Transverse colon (tissue), 4 donors: Measurements from ENCODE around the gene ATP2B1. TPM values are rescaled to one million over a fixed set of nuclear protein-coding genes. Genes with fewer than 3 reads are reported as not detected.

Experiments
- DNase-seq: peaks from one replicate; pipeline ENCODE4 v3.0.0-alpha.2; 2019
- H3K27ac ChIP-seq, 4 donors: fragments of 200-600 bp; sonication (generic); 2 replicates each; pipeline ENCODE4 v1.5.1; 2016 to 2018; ENCODE audit warnings: inconsistent platforms in 4 of 4
- H3K27me3 ChIP-seq: fragments of 200-600 bp; sonication (generic); 2 replicates; pipeline ENCODE4 v1.5.1; 2017; ENCODE audit warnings: inconsistent platforms
- H3K36me3 ChIP-seq, 4 donors: fragments of 200-600 bp; sonication (generic); 2 replicates each; pipeline ENCODE4 v1.5.1; 2017 to 2019; ENCODE audit warnings: inconsistent platforms in 4 of 4
- H3K4me1 ChIP-seq, 4 donors: fragments of 200-600 bp; sonication (generic); 2 replicates each; pipeline ENCODE4 v1.5.1; 2017 to 2020; ENCODE audit warnings: inconsistent platforms in 4 of 4
- H3K4me3 ChIP-seq, 4 donors: fragments of 200-600 bp; sonication (generic); 1 replicate in 1 of 4; 2 replicates in 3 of 4; pipeline versions ENCODE4 v1.5.1 to v1.6.1; 2017 to 2019; ENCODE audit warnings: inconsistent platforms in 4 of 4
- H3K9me3 ChIP-seq, 2 donors: fragments of 200-600 bp; sonication (generic); 2 replicates each; pipeline ENCODE4 v1.5.1; 2017 to 2019; ENCODE audit warnings: inconsistent platforms in 2 of 2
- EP300 ChIP-seq: sonication (generic); formaldehyde crosslinking; IDR thresholded peaks from one replicate; pipeline ENCODE4 v1.6.1; 2017; ENCODE audit warnings: antibody characterized with exemption, low read depth
- POLR2A ChIP-seq: fragments of 450-650 bp; IDR thresholded peaks from one replicate; pipeline ENCODE4 v1.6.1; 2016; ENCODE audit warnings: antibody characterized with exemption, mild to moderate bottlenecking, moderate library complexity
- POLR2AphosphoS5 ChIP-seq, 3 donors: sonication (generic); formaldehyde crosslinking; IDR thresholded peaks; one replicate each; pipeline ENCODE4 v1.6.1; 2016; ENCODE audit warnings: antibody characterized with exemption in 3 of 3
- WGBS, 2 donors: methylation state at CpG; one replicate each; pipeline ENCODE4 v1.1.5; 2018; ENCODE audit warnings: low coverage in 1 of 2; 5-methylcytosine and 5-hydroxymethylcytosine counted together
- in situ Hi-C, 4 donors: fragments of 200-750 bp; cut with MboI; loops; one replicate each; pipeline versions ENCODE4 v1.15.0 to v1.15.1; 2017; ENCODE audit warnings: low sequenced_read_pairs in 3 of 4, low pct_ligation_motif_present in 1 of 4, low pct_unique_long_range_greater_than_20kb in 1 of 4
- intact Hi-C: fragments of 100-400 bp; cut with DNase I; formaldehyde crosslinking; loops from one replicate; pipeline ENCODE4 v1.15.1; 2023; ENCODE audit warnings: low total_unique reads
- total RNA-seq, 4 donors: library from RNA; depleted of rRNA; stranded (reverse); fragments of >200 nt; gene quantifications; one replicate each; pipeline ENCODE4 v1.1.0, GENCODE V29; 2016
- TF ChIP-seq, protein P1 (sequence below), 5 experiments: fragments of 200-600 bp in 3 of 5; fragments of 450-650 bp in 2 of 5; sonication (generic) in 3 of 5; IDR thresholded peaks; 1 replicate in 2 of 5; 2 replicates in 3 of 5; pipeline ENCODE4 v1.5.1; 2016 to 2017; ENCODE audit warnings: antibody characterized with exemption in 5 of 5, inconsistent platforms in 3 of 5, mild to moderate bottlenecking in 2 of 5, moderate library complexity in 1 of 5

ATP2B1 gene
- total RNA-seq, 4 donors from 2014 or later: 52.7 to 235 (median 104) TPM

GRCh38 chr12:89710873-89711750 lies 2.5 kb upstream of the ATP2B1 start:
- Histone ChIP-seq H3K36me3 (no peaks in the 10 kb centered on the region), H3K4me1 (peaks cover 7 to 14% (median 10%) of the 10 kb centered on the region in 4 donors), H3K27me3 (no peaks in the 10 kb centered on the region), H3K27ac (peak overlapping the region in 2 of 4 donors; percentile 98 to 100), H3K9me3 (no peaks in the 10 kb centered on the region), H3K4me3 (no peak overlapping the region)
- intact Hi-C loops: no loop called here
- TF ChIP-seq, protein P1, sequence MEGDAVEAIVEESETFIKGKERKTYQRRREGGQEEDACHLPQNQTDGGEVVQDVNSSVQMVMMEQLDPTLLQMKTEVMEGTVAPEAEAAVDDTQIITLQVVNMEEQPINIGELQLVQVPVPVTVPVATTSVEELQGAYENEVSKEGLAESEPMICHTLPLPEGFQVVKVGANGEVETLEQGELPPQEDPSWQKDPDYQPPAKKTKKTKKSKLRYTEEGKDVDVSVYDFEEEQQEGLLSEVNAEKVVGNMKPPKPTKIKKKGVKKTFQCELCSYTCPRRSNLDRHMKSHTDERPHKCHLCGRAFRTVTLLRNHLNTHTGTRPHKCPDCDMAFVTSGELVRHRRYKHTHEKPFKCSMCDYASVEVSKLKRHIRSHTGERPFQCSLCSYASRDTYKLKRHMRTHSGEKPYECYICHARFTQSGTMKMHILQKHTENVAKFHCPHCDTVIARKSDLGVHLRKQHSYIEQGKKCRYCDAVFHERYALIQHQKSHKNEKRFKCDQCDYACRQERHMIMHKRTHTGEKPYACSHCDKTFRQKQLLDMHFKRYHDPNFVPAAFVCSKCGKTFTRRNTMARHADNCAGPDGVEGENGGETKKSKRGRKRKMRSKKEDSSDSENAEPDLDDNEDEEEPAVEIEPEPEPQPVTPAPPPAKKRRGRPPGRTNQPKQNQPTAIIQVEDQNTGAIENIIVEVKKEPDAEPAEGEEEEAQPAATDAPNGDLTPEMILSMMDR (IDR thresholded peaks at IDR 0.05): no peak
- TF ChIP-seq POLR2A (no peak), EP300 (no peak), POLR2AphosphoS5 (IDR thresholded peaks at IDR 0.05) (no peak)
- no peak for DNase-seq
- WGBS, 2 donors: 65 to 73% methylated on average over 7 of the region's 7 CpGs
- in situ Hi-C loops: no loop called here

DNA sequence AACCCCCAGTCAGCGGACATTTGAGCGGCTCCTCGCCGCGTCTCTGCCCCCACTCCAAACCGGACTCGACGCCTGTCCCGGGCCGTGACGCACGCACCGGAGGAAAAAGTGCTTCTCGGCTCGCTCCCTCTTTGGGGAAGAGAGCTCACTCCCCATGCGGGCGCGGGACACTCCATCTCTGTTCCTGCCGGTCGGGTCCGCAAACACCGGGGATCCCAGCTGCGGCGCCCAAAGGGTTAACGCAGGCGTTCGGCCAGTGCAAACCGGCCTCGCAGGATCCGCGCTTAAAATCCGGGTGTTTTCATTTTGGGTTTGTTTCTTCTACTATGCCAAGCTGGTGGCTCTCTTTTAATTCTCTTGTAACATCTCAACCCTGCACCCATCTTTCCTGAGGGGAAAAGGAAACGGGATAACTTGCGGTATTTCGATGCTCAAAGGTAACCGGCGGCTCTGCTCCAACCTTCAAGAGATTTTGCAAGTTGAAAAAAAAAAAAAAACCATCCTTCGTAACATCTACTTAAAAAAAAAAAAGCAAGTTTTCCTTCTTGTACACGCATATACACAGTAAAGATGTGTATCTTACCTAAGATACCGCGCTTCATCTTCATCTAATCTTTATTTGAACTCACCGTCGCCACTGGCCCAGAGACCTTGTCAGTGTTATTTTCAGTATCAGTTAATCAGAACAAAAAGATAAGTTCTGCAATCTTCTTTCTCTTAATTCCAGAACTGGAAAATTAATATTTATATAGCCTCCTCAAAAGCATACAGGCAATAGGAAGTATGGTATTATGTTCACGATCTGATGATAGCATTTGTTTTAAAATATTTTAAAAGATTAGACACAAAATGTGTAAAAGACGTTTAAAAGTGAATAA lies 1.6 kb upstream of the ATP2B1 start:
- peak; percentile 67 for DNase-seq
- Histone ChIP-seq H3K36me3 (no peaks in the 10 kb centered on the region), H3K9me3 (no peaks in the 10 kb centered on the region), H3K27me3 (no peaks in the 10 kb centered on the region), H3K4me1 (peaks cover 7 to 18% (median 10%) of the 10 kb centered on the region in 4 donors), H3K4me3 (peak overlapping the region; percentile 80 to 99 (median 94)), H3K27ac (peak overlapping the region; percentile 98 to 100 (median 100))
- in situ Hi-C loops: no loop called here
- no peak for TF ChIP-seq POLR2A
- TF ChIP-seq, protein P1 (IDR thresholded peaks at IDR 0.05): no peak
- no peak for TF ChIP-seq EP300
- no peak for TF ChIP-seq POLR2AphosphoS5 (IDR thresholded peaks at IDR 0.05)
- intact Hi-C loops: no loop called here
- WGBS, 2 donors: 2 to 4% methylated on average over 14 to 42 of the region's 45 CpGs

DNA sequence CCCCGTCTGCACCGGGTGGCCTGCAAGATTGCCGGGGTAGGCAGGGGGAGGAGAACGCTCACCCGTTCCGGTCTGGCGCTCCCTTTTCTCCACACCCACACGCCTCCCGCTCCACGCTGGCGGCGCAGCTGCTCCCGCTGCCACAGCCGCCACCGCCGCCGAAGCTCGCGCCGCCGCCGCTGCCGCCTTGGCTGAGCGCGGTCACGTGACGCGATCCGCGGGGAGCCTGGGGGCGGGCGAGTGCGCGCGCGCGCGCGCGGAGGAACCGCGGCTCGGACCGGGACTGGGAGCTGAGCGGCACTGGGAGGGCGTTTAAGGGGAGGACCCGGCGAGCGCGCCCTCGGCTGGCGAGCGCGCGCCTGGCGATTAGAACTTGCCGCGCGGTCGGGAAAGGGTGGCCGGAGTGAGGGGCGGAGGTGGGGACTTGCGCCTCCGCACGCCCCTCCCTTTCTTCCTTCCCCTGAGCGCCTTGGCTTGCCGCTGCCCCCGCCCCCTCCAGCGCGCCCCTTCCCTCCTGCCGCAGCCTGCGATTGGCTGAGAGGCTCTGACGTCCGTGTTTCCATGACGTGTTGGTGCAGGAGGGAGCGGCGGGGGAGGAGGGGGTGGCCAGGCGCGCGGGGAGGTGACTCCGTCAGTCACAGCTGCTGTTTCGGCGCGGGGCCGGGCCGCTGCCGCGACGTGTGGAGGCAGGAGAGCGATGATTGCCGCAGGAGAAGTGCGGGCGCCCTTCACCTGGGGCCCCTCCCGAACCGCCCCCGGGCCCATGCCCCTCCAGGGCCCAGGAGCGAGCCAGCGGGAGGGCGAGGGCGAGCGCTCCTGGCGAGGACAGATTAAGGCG lies 738 bp upstream of the ATP2B1 start:
- H3K27me3 ChIP-seq: no peaks in the 10 kb centered on the region
- WGBS, 2 donors: 0% methylated on average over 49 of the region's 103 CpGs; no CpG with 5 or more reads in 1 of the 2 donors
- H3K27ac ChIP-seq: peak overlapping the region; percentile 98 to 100 (median 100)
- H3K36me3 ChIP-seq: no peaks in the 10 kb centered on the region
- peaks cover 7 to 21% (median 10%) of the 10 kb centered on the region in 4 donors for H3K4me1 ChIP-seq
- H3K4me3 ChIP-seq: peak overlapping the region; percentile 80 to 99 (median 94)
- no peaks in the 10 kb centered on the region for H3K9me3 ChIP-seq
- TF ChIP-seq EP300 (peak; percentile 93), POLR2AphosphoS5 (IDR thresholded peaks at IDR 0.05) (peak; percentile 99 to 100 (median 99)), POLR2A (peak; percentile 99)
- TF ChIP-seq, protein P1 (IDR thresholded peaks at IDR 0.05): no peak
- intact Hi-C loops (no loop called here), in situ Hi-C loops (no loop called here)
- peak; percentile 100 for DNase-seq
